ENCODE results near the gene KIF5A. TPM values are rescaled to one million over a fixed set of nuclear protein-coding genes. Genes with fewer than 3 reads are reported as not detected.

Gene KIF5A
- total and polyA plus RNA-seq, 2 of the 13 experiments (the other 11 are each of a cell fraction or from before 2014, with no cell fraction given) = 1.6 to 11.9 TPM

- no peaks in the 10 kb centered on the region for H3K27me3 ChIP-seq (ENCODE audit: control insufficient read depth in 1 of 2, insufficient read depth in 2 of 2, low read length in 2 of 2)
- DNase-seq (ENCODE audit: low spot score) = no peak
- FAIRE-seq = no peak
- ChIA-PET CTCF (ENCODE audit: low intra/inter-chr PET ratio, low total read pairs) (no interaction called here), POLR2A (interaction anchor here (1.1 kb wide), 1 partner anchor 20 kb away, joined by 3 read pairs; the partner anchor contains the start of gene DDIT3)
- H3K36me3 ChIP-seq (replicated peaks in 1 of 2; ENCODE audit: control insufficient read depth in 1 of 2, insufficient read depth in 2 of 2, low read length in 2 of 2) = peaks cover 2 to 12% of the 10 kb centered on the region in 2 experiments; a peak in 3 of 5 replicates
- H3K79me2 ChIP-seq (ENCODE audit: insufficient read depth, low read length) = peaks cover 13% of the 10 kb centered on the region
- ATAC-seq = no peak
- TF ChIP-seq FOXP1 (IDR thresholded peaks at IDR 0.05) (no peak), FOXP1 (CRISPR knock-in tag; IDR thresholded peaks at IDR 0.05) (no peak), ZNF501 (CRISPR knock-in tag; IDR thresholded peaks at IDR 0.05) (no peak), HOXA5 (CRISPR knock-in tag; IDR thresholded peaks at IDR 0.05) (no peak), CREM (IDR thresholded peaks at IDR 0.05) (no peak), CREM (CRISPR knock-in tag; IDR thresholded peaks at IDR 0.05) (no peak), ZNF33A (CRISPR knock-in tag; IDR thresholded peaks at IDR 0.05; ENCODE audit: borderline replicate concordance) (no peak), AKAP8 (CRISPR knock-in tag; IDR thresholded peaks at IDR 0.05) (no peak), NFYB (CRISPR knock-in tag; IDR thresholded peaks at IDR 0.05) (no peak), ZNF749 (CRISPR knock-in tag; IDR thresholded peaks at IDR 0.05; ENCODE audit: borderline replicate concordance) (no peak), ZNF550 (CRISPR knock-in tag; IDR thresholded peaks at IDR 0.05; ENCODE audit: borderline replicate concordance) (no peak), FOXP4 (CRISPR knock-in tag; IDR thresholded peaks at IDR 0.05) (no peak), GLMP (CRISPR knock-in tag; IDR thresholded peaks at IDR 0.05; ENCODE audit: borderline replicate concordance) (no peak), ZFP36L1 (CRISPR knock-in tag; IDR thresholded peaks at IDR 0.05) (no peak), ZBTB43 (CRISPR knock-in tag; conservative IDR thresholded peaks at IDR 0.05) (no peak), NFATC3 (CRISPR knock-in tag; IDR thresholded peaks at IDR 0.05) (no peak)
- TF ChIP-seq, protein P1, sequence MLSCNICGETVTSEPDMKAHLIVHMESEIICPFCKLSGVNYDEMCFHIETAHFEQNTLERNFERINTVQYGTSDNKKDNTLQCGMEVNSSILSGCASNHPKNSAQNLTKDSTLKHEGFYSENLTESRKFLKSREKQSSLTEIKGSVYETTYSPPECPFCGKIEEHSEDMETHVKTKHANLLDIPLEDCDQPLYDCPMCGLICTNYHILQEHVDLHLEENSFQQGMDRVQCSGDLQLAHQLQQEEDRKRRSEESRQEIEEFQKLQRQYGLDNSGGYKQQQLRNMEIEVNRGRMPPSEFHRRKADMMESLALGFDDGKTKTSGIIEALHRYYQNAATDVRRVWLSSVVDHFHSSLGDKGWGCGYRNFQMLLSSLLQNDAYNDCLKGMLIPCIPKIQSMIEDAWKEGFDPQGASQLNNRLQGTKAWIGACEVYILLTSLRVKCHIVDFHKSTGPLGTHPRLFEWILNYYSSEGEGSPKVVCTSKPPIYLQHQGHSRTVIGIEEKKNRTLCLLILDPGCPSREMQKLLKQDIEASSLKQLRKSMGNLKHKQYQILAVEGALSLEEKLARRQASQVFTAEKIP (CRISPR knock-in tag; IDR thresholded peaks at IDR 0.05; ENCODE audit: borderline replicate concordance) = no peak
- TF ChIP-seq, protein P2, sequence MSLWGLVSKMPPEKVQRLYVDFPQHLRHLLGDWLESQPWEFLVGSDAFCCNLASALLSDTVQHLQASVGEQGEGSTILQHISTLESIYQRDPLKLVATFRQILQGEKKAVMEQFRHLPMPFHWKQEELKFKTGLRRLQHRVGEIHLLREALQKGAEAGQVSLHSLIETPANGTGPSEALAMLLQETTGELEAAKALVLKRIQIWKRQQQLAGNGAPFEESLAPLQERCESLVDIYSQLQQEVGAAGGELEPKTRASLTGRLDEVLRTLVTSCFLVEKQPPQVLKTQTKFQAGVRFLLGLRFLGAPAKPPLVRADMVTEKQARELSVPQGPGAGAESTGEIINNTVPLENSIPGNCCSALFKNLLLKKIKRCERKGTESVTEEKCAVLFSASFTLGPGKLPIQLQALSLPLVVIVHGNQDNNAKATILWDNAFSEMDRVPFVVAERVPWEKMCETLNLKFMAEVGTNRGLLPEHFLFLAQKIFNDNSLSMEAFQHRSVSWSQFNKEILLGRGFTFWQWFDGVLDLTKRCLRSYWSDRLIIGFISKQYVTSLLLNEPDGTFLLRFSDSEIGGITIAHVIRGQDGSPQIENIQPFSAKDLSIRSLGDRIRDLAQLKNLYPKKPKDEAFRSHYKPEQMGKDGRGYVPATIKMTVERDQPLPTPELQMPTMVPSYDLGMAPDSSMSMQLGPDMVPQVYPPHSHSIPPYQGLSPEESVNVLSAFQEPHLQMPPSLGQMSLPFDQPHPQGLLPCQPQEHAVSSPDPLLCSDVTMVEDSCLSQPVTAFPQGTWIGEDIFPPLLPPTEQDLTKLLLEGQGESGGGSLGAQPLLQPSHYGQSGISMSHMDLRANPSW (CRISPR knock-in tag; IDR thresholded peaks at IDR 0.05; ENCODE audit: borderline replicate concordance) = no peak
- peaks cover 14% of the 10 kb centered on the region for H3K4me1 ChIP-seq (ENCODE audit: insufficient read depth, low read length)
- H3K9me3 ChIP-seq (ENCODE audit: low read length) = no peaks in the 10 kb centered on the region
- H3K4me3 ChIP-seq (replicated peaks in 1 of 3; ENCODE audit: insufficient read depth in 1 of 3, low read depth in 2 of 3, low read length in 3 of 3) = no peak overlapping the region
- no peak overlapping the region for H3K4me2 ChIP-seq (ENCODE audit: low read depth, low read length)
- intact Hi-C loops (cut with micrococcal nuclease; ENCODE audit: unreplicated experiment) = no loop called here
- H3K9ac ChIP-seq (ENCODE audit: insufficient read depth, low read depth, low read length) = no peak overlapping the region
- BruUV-seq (replicated peaks) = no TSS peak
- no peaks in the 10 kb centered on the region for H4K20me1 ChIP-seq (ENCODE audit: insufficient read depth, low read length)
- H3K27ac ChIP-seq (ENCODE audit: extremely low read length, insufficient read depth, low read length) = no peak overlapping the region
- in situ Hi-C loops (cut with HindIII; ENCODE audit: extremely low pct_ligation_motif_present, low pct_unique_long_range_greater_than_20kb) = no loop called here
- 67% methylated on average over 2 of the region's 2 CpGs for WGBS (ENCODE audit: low lambda C conversion rate)
- no peak overlapping the region for H2AFZ ChIP-seq (ENCODE audit: low read length)
Measured at GRCh38 chr12:57541001-57541400, 8.8 kb upstream of the KIF5A start.
